Natural killer cell (primary cell): ENCODE results near the gene ISM1. TPM values are rescaled to one million over a fixed set of nuclear protein-coding genes. Genes with fewer than 3 reads are reported as not detected.

Experiments
- ATAC-seq, 3 donors: fragments of 150-1000 bp in 2 of 3; fragments of 200-7000 bp in 1 of 3; cut with Tn5 transposase; 1 replicate in 1 of 3; 2 replicates in 2 of 3; pipeline ENCODE4 v1.10.0; 2021; ENCODE audit warnings: mild to moderate bottlenecking in 2 of 3, moderate library complexity in 2 of 3
- DNase-seq, 2 donors: peaks; one replicate each; pipeline versions ENCODE4 v3.0.0 to v3.0.0-alpha.2; 2013 to 2021; ENCODE audit warnings: mixed read lengths in 1 of 2
- H3K27ac ChIP-seq: one replicate; pipeline ENCODE4 v1.5.1; 2013; ENCODE audit warnings: mild to moderate bottlenecking, low read length
- H3K27me3 ChIP-seq: one replicate; pipeline ENCODE4 v1.6.1; 2013; ENCODE audit warnings: low read length; ENCODE audit not compliant: control insufficient read depth, insufficient read depth
- H3K36me3 ChIP-seq: one replicate; pipeline ENCODE4 v1.6.1; 2013; ENCODE audit warnings: low read length; ENCODE audit not compliant: control insufficient read depth, insufficient read depth
- H3K4me1 ChIP-seq: one replicate; pipeline ENCODE4 v1.6.1; 2013; ENCODE audit warnings: low read length; ENCODE audit not compliant: control insufficient read depth, insufficient read depth
- H3K4me3 ChIP-seq: one replicate; pipeline ENCODE4 v1.5.1; 2013; ENCODE audit warnings: low read length
- H3K9me3 ChIP-seq: one replicate; pipeline ENCODE4 v1.6.1; 2013; ENCODE audit warnings: low read length; ENCODE audit not compliant: control insufficient read depth, insufficient read depth
- H3K27ac Mint-ChIP-seq, 2 donors: one replicate each; pipeline ENCODE4 v1.8.0; 2022; ENCODE audit warnings: mild to moderate bottlenecking in 2 of 2, mixed read lengths in 2 of 2, moderate library complexity in 1 of 2
- H3K27me3 Mint-ChIP-seq, 2 donors: one replicate each; pipeline ENCODE4 v1.8.0; 2022; ENCODE audit warnings: low read depth in 2 of 2, mixed read lengths in 2 of 2
- H3K36me3 Mint-ChIP-seq: one replicate; pipeline ENCODE4 v1.8.0; 2022; ENCODE audit warnings: mixed read lengths
- H3K4me1 Mint-ChIP-seq, 2 donors: one replicate each; pipeline ENCODE4 v1.8.0; 2022; ENCODE audit warnings: mixed read lengths in 2 of 2
- H3K4me3 Mint-ChIP-seq: one replicate; pipeline ENCODE4 v1.8.0; 2022; ENCODE audit warnings: mild to moderate bottlenecking, moderate library complexity, mixed read lengths
- H3K9me3 Mint-ChIP-seq, 2 donors: one replicate each; pipeline ENCODE4 v1.8.0; 2022; ENCODE audit warnings: mixed read lengths in 2 of 2
- WGBS: methylation state at CpG from one replicate; pipeline ENCODE4 v1.1.7; 2013; ENCODE audit warnings: missing lambda C conversion rate; ENCODE audit not compliant: insufficient coverage; 5-methylcytosine and 5-hydroxymethylcytosine counted together
- intact Hi-C: fragments of 100-400 bp; cut with micrococcal nuclease; formaldehyde crosslinking; loops from one replicate; pipeline ENCODE4 v1.14.2; 2022
- total RNA-seq, 4 donors: library from RNA; stranded (reverse); fragments of 120-200 nt in 1 of 4; gene quantifications; one replicate each; pipeline versions ENCODE4 v1.2.3 to v1.2.4, GENCODE V29; 2013 to 2022
- TF ChIP-seq, protein P1 (sequence below): fragments of 200-600 bp; IDR thresholded peaks from one replicate; pipeline ENCODE4 v1.8.0; 2022; ENCODE audit warnings: antibody characterized with exemption

The ISM1 gene
- total RNA-seq, 3 donors from 2014 or later (not counting 1 experiment from before 2014, with no cell fraction given) = 0.13 TPM; not detected in 2

DNA sequence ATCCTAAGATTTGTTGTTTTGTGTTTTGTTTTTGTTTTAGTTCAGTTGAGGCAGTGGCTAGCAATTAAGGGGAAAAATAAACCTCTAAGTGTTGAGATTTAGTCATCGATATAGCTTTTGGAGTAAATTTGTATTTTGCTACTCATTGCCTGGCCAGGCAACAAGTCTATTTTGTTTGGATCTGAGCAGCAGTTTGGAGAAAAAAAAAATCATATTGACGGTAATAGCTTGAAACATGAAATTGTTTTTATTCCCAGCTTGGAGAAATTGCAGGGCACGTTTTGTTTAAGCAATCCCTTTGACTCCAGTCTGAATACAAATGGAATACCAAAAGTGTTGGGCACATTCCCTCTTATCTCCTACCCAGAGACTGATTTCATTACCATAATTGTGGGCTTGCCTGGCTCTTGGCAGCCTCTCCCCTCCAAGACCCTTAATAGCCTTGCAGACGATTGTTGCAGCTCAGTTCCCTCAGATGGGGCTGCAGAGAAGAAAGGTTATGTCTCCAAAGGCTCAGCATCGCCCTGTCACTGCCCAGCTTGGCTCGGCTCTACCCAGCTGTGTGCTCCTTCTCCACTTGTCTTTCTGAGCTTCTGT lies 56.0 kb downstream of the ISM1 start:
- no peaks in the 10 kb centered on the region for H3K4me1 ChIP-seq
- Mint-ChIP-seq H3K36me3 (no peaks in the 10 kb centered on the region), H3K27ac (no peak overlapping the region), H3K4me3 (no peak overlapping the region), H3K9me3 (no peaks in the 10 kb centered on the region), H3K27me3 (peaks cover 10 to 11% of the 10 kb centered on the region in 2 donors), H3K4me1 (no peaks in the 10 kb centered on the region)
- WGBS = 87% methylated on average over 6 of the region's 6 CpGs
- ATAC-seq (no peak), DNase-seq (no peak)
- intact Hi-C loops = no loop called here
- no peak overlapping the region for H3K27ac ChIP-seq
- no peaks in the 10 kb centered on the region for H3K9me3 ChIP-seq
- TF ChIP-seq, protein P1, sequence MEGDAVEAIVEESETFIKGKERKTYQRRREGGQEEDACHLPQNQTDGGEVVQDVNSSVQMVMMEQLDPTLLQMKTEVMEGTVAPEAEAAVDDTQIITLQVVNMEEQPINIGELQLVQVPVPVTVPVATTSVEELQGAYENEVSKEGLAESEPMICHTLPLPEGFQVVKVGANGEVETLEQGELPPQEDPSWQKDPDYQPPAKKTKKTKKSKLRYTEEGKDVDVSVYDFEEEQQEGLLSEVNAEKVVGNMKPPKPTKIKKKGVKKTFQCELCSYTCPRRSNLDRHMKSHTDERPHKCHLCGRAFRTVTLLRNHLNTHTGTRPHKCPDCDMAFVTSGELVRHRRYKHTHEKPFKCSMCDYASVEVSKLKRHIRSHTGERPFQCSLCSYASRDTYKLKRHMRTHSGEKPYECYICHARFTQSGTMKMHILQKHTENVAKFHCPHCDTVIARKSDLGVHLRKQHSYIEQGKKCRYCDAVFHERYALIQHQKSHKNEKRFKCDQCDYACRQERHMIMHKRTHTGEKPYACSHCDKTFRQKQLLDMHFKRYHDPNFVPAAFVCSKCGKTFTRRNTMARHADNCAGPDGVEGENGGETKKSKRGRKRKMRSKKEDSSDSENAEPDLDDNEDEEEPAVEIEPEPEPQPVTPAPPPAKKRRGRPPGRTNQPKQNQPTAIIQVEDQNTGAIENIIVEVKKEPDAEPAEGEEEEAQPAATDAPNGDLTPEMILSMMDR = no peak
- H3K4me3 ChIP-seq = no peak overlapping the region
- H3K27me3 ChIP-seq = no peaks in the 10 kb centered on the region
- H3K36me3 ChIP-seq = no peaks in the 10 kb centered on the region

DNA sequence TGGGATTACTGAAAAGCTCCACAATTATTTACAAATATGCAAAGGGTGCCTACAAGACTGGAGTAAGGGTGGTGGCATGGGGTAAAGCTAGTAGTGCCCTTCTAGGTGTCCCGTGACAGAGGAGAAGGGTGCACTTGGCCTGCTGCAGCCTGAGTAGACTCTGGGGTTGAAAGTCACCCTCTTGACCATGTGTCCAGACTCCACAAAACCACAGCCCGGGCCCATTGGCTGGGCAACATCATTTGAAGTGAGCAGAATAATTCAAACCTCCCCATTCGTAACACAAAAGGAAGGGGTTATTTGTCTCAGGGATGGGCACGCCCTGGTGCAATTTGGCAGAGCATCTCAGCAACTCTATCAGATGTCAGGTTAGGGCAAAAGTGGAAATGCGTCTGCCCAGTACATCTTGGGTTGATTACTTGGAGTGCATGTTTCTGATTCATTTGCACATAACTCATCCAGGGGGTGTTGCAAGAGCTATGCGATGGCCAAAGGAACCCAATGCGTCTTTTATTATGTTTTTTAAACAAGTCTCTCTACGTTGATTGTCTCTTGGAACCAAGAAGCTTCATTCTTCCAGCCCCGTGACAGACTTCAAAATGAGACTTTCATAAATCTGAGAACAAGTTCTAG lies 56.7 kb downstream of the ISM1 start:
- no peak overlapping the region for H3K27ac ChIP-seq
- WGBS = 88% methylated on average over 9 of the region's 9 CpGs
- H3K36me3 ChIP-seq = no peaks in the 10 kb centered on the region
- Mint-ChIP-seq H3K27me3 (peaks cover 7 to 8% of the 10 kb centered on the region in 2 donors), H3K4me1 (no peaks in the 10 kb centered on the region), H3K4me3 (no peak overlapping the region), H3K27ac (no peak overlapping the region), H3K9me3 (no peaks in the 10 kb centered on the region), H3K36me3 (no peaks in the 10 kb centered on the region)
- DNase-seq (no peak), ATAC-seq (no peak)
- no peaks in the 10 kb centered on the region for H3K4me1 ChIP-seq
- TF ChIP-seq, protein P1 = no peak
- H3K4me3 ChIP-seq = no peak overlapping the region
- H3K27me3 ChIP-seq = no peaks in the 10 kb centered on the region
- intact Hi-C loops = no loop called here
- no peaks in the 10 kb centered on the region for H3K9me3 ChIP-seq

DNA sequence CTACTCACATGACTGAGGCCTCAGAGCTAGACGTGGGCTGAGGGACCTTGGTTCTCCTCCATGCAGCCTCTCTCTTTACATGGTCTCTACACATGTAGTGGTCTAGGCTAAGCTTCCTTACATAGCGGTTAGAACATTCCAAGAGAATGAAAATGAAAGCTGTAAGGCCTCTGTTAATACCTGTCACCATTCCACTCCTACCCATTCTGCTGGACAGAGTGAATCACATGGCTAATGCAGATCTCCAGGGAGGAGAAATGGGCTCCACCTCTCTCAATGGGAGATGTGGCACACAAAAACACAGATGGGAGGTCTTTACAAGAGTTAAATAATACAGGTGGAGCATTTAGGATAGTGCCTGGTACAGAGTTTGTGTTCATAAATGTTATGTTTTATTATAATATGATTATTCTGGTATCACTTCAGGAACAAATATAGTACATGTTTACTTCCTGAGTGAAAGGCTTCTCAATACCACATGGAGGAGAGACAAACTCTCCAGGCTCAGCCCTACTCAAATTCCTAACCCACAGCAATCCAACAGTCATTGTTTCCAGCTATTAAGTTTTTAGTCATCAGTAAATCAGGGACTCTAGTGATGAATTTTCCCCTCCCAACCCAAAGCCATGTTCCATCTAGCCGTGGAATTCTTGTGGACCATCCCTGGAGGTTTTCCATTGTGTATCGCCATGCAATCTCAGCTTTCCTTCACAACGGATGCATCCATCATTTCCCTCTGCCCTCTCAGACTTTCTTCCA lies 57.9 kb downstream of the ISM1 start:
- no peaks in the 10 kb centered on the region for H3K4me1 ChIP-seq
- H3K9me3 ChIP-seq = no peaks in the 10 kb centered on the region
- WGBS = 91% methylated on average over 5 of the region's 5 CpGs
- no peaks in the 10 kb centered on the region for H3K36me3 ChIP-seq
- Mint-ChIP-seq H3K27me3 (peaks cover 7 to 8% of the 10 kb centered on the region in 2 donors), H3K36me3 (no peaks in the 10 kb centered on the region), H3K4me1 (no peaks in the 10 kb centered on the region), H3K9me3 (no peaks in the 10 kb centered on the region), H3K4me3 (no peak overlapping the region), H3K27ac (no peak overlapping the region)
- DNase-seq = no peak
- H3K27me3 ChIP-seq = no peaks in the 10 kb centered on the region
- no peak overlapping the region for H3K27ac ChIP-seq
- TF ChIP-seq, protein P1 = no peak
- no peak overlapping the region for H3K4me3 ChIP-seq
- intact Hi-C loops = no loop called here
- no peak for ATAC-seq
